ENCODE measurements around the gene CTBP2. TPM values are rescaled to one million over a fixed set of nuclear protein-coding genes. Genes with fewer than 3 reads are reported as not detected.

CTBP2 gene
- total and polyA plus RNA-seq, 3 experiments from 2014 or later, result 1.4 to 2.8 (median 1.8) TPM

- Mint-ChIP-seq H3K4me1 (peaks cover under 1 to 8% (median 7%) of the 10 kb centered on the region in 3 donors), H3K27me3 (peaks cover 11 to 13% of the 10 kb centered on the region in 2 donors), H3K9me3 (no peaks in the 10 kb centered on the region), H3K36me3 (no peaks in the 10 kb centered on the region), H3K4me3 (no peak overlapping the region), H3K27ac (no peak overlapping the region)
- no peaks in the 10 kb centered on the region for H3K4me1 ChIP-seq (ENCODE audit: insufficient read depth, low read length)
- no peaks in the 10 kb centered on the region for H3K27me3 ChIP-seq (ENCODE audit: insufficient read depth, low read length, poor library complexity, severe bottlenecking)
- CTCF ChIA-PET, result interaction anchor here (0.7 kb wide), 1 partner anchor 779 kb away, joined by 3 read pairs; no protein-coding TSS in a partner anchor
- no peaks in the 10 kb centered on the region for H3K9me3 ChIP-seq (ENCODE audit: low read length)
- H3K4me3 ChIP-seq (ENCODE audit: low read length), result no peak overlapping the region
- POLR2A ChIA-PET, result no interaction called here
- H3K36me3 ChIP-seq (ENCODE audit: insufficient read depth, low read length), result no peaks in the 10 kb centered on the region
- H3K27ac ChIP-seq (ENCODE audit: low read depth, low read length), result no peak overlapping the region
- DNase-seq, result no peak
These were observed 150.0 kb downstream of the CTBP2 start for GRCh38 chr10:125010362-125010761.

GRCh38 chr10:125009661-125010161 is 150.7 kb downstream of the CTBP2 start:
- no peaks in the 10 kb centered on the region for H3K36me3 ChIP-seq (ENCODE audit: insufficient read depth, low read length)
- no peaks in the 10 kb centered on the region for H3K4me1 ChIP-seq (ENCODE audit: insufficient read depth, low read length)
- DNase-seq, result no peak
- H3K27me3 Mint-ChIP-seq, result peaks cover 6 to 13% of the 10 kb centered on the region in 2 donors
- H3K27me3 ChIP-seq (ENCODE audit: insufficient read depth, low read length, poor library complexity, severe bottlenecking), result no peaks in the 10 kb centered on the region
- no peak overlapping the region for H3K27ac ChIP-seq (ENCODE audit: low read depth, low read length)
- POLR2A ChIA-PET, result no interaction called here
- no peak overlapping the region for H3K27ac Mint-ChIP-seq
- peaks cover 0 to 2% (median 1%) of the 10 kb centered on the region in 3 donors for H3K4me1 Mint-ChIP-seq
- H3K36me3 Mint-ChIP-seq, result no peaks in the 10 kb centered on the region
- H3K4me3 ChIP-seq (ENCODE audit: low read length), result no peak overlapping the region
- H3K4me3 Mint-ChIP-seq, result no peak overlapping the region
- H3K9me3 Mint-ChIP-seq, result no peaks in the 10 kb centered on the region
- CTCF ChIA-PET, result interaction anchor here (0.7 kb wide), 1 partner anchor 780 kb away, joined by 3 read pairs; no protein-coding TSS in a partner anchor
- H3K9me3 ChIP-seq (ENCODE audit: low read length), result no peaks in the 10 kb centered on the region

- no peak overlapping the region for H3K27ac ChIP-seq (ENCODE audit: low read depth, low read length)
- Mint-ChIP-seq H3K4me3 (no peak overlapping the region), H3K36me3 (no peaks in the 10 kb centered on the region), H3K9me3 (no peaks in the 10 kb centered on the region), H3K4me1 (no peaks in the 10 kb centered on the region), H3K27me3 (peaks cover 5 to 12% of the 10 kb centered on the region in 2 donors), H3K27ac (no peak overlapping the region)
- DNase-seq, result no peak
- H3K4me3 ChIP-seq (ENCODE audit: low read length), result no peak overlapping the region
- ChIA-PET POLR2A (no interaction called here), CTCF (interaction anchor here (1.7 kb wide), 1 partner anchor 10 kb away, joined by 3 read pairs; no protein-coding TSS in a partner anchor)
- H3K36me3 ChIP-seq (ENCODE audit: insufficient read depth, low read length), result no peaks in the 10 kb centered on the region
- H3K9me3 ChIP-seq (ENCODE audit: low read length), result no peaks in the 10 kb centered on the region
- H3K4me1 ChIP-seq (ENCODE audit: insufficient read depth, low read length), result no peaks in the 10 kb centered on the region
- H3K27me3 ChIP-seq (ENCODE audit: insufficient read depth, low read length, poor library complexity, severe bottlenecking), result no peaks in the 10 kb centered on the region
These were observed 151.4 kb downstream of the CTBP2 start for GRCh38 chr10:125008689-125009638.

GRCh38 chr10:125007436-125007835 is 152.9 kb downstream of the CTBP2 start:
- no peaks in the 10 kb centered on the region for H3K36me3 Mint-ChIP-seq
- Histone ChIP-seq H3K4me1 (ENCODE audit: insufficient read depth, low read length) (no peaks in the 10 kb centered on the region), H3K9me3 (ENCODE audit: low read length) (no peaks in the 10 kb centered on the region), H3K36me3 (ENCODE audit: insufficient read depth, low read length) (no peaks in the 10 kb centered on the region), H3K27me3 (ENCODE audit: insufficient read depth, low read length, poor library complexity, severe bottlenecking) (no peaks in the 10 kb centered on the region), H3K27ac (ENCODE audit: low read depth, low read length) (no peak overlapping the region), H3K4me3 (ENCODE audit: low read length) (no peak overlapping the region)
- H3K9me3 Mint-ChIP-seq, result no peaks in the 10 kb centered on the region
- ChIA-PET POLR2A (no interaction called here), CTCF (interaction anchor here (1.7 kb wide), 1 partner anchor 8 kb away, joined by 3 read pairs; no protein-coding TSS in a partner anchor)
- H3K4me3 Mint-ChIP-seq, result no peak overlapping the region
- no peak overlapping the region for H3K27ac Mint-ChIP-seq
- H3K4me1 Mint-ChIP-seq, result no peaks in the 10 kb centered on the region
- peaks cover 1 to 9% of the 10 kb centered on the region in 2 donors for H3K27me3 Mint-ChIP-seq
- DNase-seq, result no peak

GRCh38 chr10:125006921-125007426 is 153.4 kb downstream of the CTBP2 start:
- H3K4me1 Mint-ChIP-seq, result no peaks in the 10 kb centered on the region
- Histone ChIP-seq H3K4me3 (ENCODE audit: low read length) (no peak overlapping the region), H3K4me1 (ENCODE audit: insufficient read depth, low read length) (no peaks in the 10 kb centered on the region), H3K9me3 (ENCODE audit: low read length) (no peaks in the 10 kb centered on the region), H3K36me3 (ENCODE audit: insufficient read depth, low read length) (no peaks in the 10 kb centered on the region), H3K27me3 (ENCODE audit: insufficient read depth, low read length, poor library complexity, severe bottlenecking) (no peaks in the 10 kb centered on the region), H3K27ac (ENCODE audit: low read depth, low read length) (no peak overlapping the region)
- no peaks in the 10 kb centered on the region for H3K9me3 Mint-ChIP-seq
- CTCF ChIA-PET, result interaction anchor here (1.7 kb wide), 1 partner anchor 8 kb away, joined by 3 read pairs; no protein-coding TSS in a partner anchor
- H3K36me3 Mint-ChIP-seq, result no peaks in the 10 kb centered on the region
- peaks cover 1 to 9% of the 10 kb centered on the region in 2 donors for H3K27me3 Mint-ChIP-seq
- no peak for DNase-seq
- H3K27ac Mint-ChIP-seq, result no peak overlapping the region
- no peak overlapping the region for H3K4me3 Mint-ChIP-seq
- POLR2A ChIA-PET, result no interaction called here

- Mint-ChIP-seq H3K4me3 (no peak overlapping the region), H3K36me3 (no peaks in the 10 kb centered on the region), H3K27me3 (peaks cover 3 to 6% of the 10 kb centered on the region in 2 donors), H3K4me1 (no peaks in the 10 kb centered on the region), H3K9me3 (no peaks in the 10 kb centered on the region), H3K27ac (no peak overlapping the region)
- no peaks in the 10 kb centered on the region for H3K27me3 ChIP-seq (ENCODE audit: insufficient read depth, low read length, poor library complexity, severe bottlenecking)
- ChIA-PET CTCF (no interaction called here), POLR2A (no interaction called here)
- no peak overlapping the region for H3K27ac ChIP-seq (ENCODE audit: low read depth, low read length)
- no peaks in the 10 kb centered on the region for H3K9me3 ChIP-seq (ENCODE audit: low read length)
- no peaks in the 10 kb centered on the region for H3K36me3 ChIP-seq (ENCODE audit: insufficient read depth, low read length)
- H3K4me3 ChIP-seq (ENCODE audit: low read length), result no peak overlapping the region
- DNase-seq, result no peak
- H3K4me1 ChIP-seq (ENCODE audit: insufficient read depth, low read length), result no peaks in the 10 kb centered on the region
These were observed 154.1 kb downstream of the CTBP2 start for GRCh38 chr10:125006188-125006680.

- H3K27ac Mint-ChIP-seq, result peak overlapping the region in 1 of 8 donors; percentile 66
- no peaks in the 10 kb centered on the region for H3K4me1 Mint-ChIP-seq
- no peaks in the 10 kb centered on the region for H3K9me3 ChIP-seq (ENCODE audit: low read length)
- H3K27me3 ChIP-seq (ENCODE audit: insufficient read depth, low read length, poor library complexity, severe bottlenecking), result no peaks in the 10 kb centered on the region
- H3K4me3 ChIP-seq (ENCODE audit: low read length), result no peak overlapping the region
- no peak overlapping the region for H3K27ac ChIP-seq (ENCODE audit: low read depth, low read length)
- no peaks in the 10 kb centered on the region for H3K9me3 Mint-ChIP-seq
- no peaks in the 10 kb centered on the region for H3K36me3 Mint-ChIP-seq
- no peaks in the 10 kb centered on the region for H3K36me3 ChIP-seq (ENCODE audit: insufficient read depth, low read length)
- CTCF ChIA-PET, result no interaction called here
- H3K4me1 ChIP-seq (ENCODE audit: insufficient read depth, low read length), result no peaks in the 10 kb centered on the region
- H3K27me3 Mint-ChIP-seq, result peaks cover 4 to 6% of the 10 kb centered on the region in 2 donors
- no peak overlapping the region for H3K4me3 Mint-ChIP-seq
- DNase-seq, result no peak
- POLR2A ChIA-PET, result no interaction called here
These were observed 154.8 kb downstream of the CTBP2 start for GRCh38 chr10:125005312-125006187.
